ENCODE measurements around the gene SMS.

DNA sequence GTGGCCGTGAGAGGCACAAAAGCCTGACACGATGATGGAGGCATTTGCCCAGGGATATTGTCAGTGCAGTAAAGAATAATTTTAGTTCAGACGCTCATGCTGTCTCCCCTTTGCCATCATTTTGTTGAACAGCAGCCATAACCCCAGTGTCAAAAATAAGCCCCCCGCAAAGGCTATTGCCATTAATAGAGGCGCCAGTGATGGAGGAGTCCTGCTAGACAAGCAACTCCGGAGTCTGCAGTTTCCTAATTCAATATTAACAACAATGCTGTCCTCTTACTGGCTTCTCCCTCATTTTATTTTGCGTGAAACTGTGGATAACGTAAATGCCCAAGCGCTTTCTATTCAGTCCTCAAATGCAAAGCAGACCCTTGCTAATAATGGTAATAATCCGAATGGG lies 603 bp upstream of the SMS start:
- TF ChIP-seq, protein P1, sequence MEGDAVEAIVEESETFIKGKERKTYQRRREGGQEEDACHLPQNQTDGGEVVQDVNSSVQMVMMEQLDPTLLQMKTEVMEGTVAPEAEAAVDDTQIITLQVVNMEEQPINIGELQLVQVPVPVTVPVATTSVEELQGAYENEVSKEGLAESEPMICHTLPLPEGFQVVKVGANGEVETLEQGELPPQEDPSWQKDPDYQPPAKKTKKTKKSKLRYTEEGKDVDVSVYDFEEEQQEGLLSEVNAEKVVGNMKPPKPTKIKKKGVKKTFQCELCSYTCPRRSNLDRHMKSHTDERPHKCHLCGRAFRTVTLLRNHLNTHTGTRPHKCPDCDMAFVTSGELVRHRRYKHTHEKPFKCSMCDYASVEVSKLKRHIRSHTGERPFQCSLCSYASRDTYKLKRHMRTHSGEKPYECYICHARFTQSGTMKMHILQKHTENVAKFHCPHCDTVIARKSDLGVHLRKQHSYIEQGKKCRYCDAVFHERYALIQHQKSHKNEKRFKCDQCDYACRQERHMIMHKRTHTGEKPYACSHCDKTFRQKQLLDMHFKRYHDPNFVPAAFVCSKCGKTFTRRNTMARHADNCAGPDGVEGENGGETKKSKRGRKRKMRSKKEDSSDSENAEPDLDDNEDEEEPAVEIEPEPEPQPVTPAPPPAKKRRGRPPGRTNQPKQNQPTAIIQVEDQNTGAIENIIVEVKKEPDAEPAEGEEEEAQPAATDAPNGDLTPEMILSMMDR (optimal IDR thresholded peaks at IDR 0.05 in 1 of 3, IDR thresholded peaks at IDR 0.05 in 1 of 3, conservative IDR thresholded peaks at IDR 0.05 in 1 of 3; ENCODE audit: extremely low read depth in 1 of 3, insufficient read depth in 2 of 3, low read length in 3 of 3) = no peak
- TF ChIP-seq EZH2 (IDR thresholded peaks at IDR 0.05; ENCODE audit: low read length) = no peak
